Activated CD4-positive, alpha-beta T cell treated with anti-CD3 and anti-CD28 coated beads for 36 hours (primary cell): ENCODE measurements around the gene HELZ2. TPM values are rescaled to one million over a fixed set of nuclear protein-coding genes. Genes with fewer than 3 reads are reported as not detected.
A peak's percentile ranks its signal among the peaks of the same experiment; 100 is the strongest.
"Not testable (repeated sequence)": the region's sequence is repeated elsewhere in the genome, so short reads cannot be mapped to it uniquely, and the experiment has no call there.

Experiments used
- ATAC-seq: fragments of 200-7000 bp; cut with Tn5 transposase; one replicate; pipeline ENCODE4 v1.10.0; 2021; ENCODE audit warnings: mild to moderate bottlenecking, moderate library complexity
- CTCF ChIA-PET: fragments of 350-600 bp; sonication (Branson Sonifier 250); formaldehyde crosslinking; loops from one replicate; lab custom pipeline; 2021; ENCODE audit warnings: antibody characterized with exemption; lab: Charles Lee
- POLR2A ChIA-PET: fragments of 350-600 bp; sonication (Branson Sonifier 250); formaldehyde crosslinking; loops from one replicate; lab custom pipeline; 2021; ENCODE audit warnings: antibody characterized with exemption, inconsistent platforms; lab: Charles Lee
- DNase-seq: peaks from one replicate; pipeline ENCODE4 v3.0.0-alpha.2; 2020
- H3K27ac Mint-ChIP-seq: one replicate; pipeline ENCODE4 v1.8.0; 2021; ENCODE audit warnings: mixed read lengths
- H3K27me3 Mint-ChIP-seq: one replicate; pipeline ENCODE4 v1.8.0; 2021; ENCODE audit warnings: mixed read lengths
- H3K36me3 Mint-ChIP-seq: one replicate; pipeline ENCODE4 v1.8.0; 2021; ENCODE audit warnings: low read depth, mixed read lengths
- H3K4me1 Mint-ChIP-seq: one replicate; pipeline ENCODE4 v1.8.0; 2021; ENCODE audit warnings: mixed read lengths
- H3K4me3 Mint-ChIP-seq: one replicate; pipeline ENCODE4 v1.8.0; 2021; ENCODE audit warnings: mild to moderate bottlenecking, moderate library complexity, mixed read lengths
- H3K9me3 Mint-ChIP-seq: one replicate; pipeline ENCODE4 v1.8.0; 2021; ENCODE audit warnings: low read depth, mixed read lengths
- intact Hi-C, 2 experiments: fragments of 100-400 bp; cut with DNase I in 1 of 2; cut with micrococcal nuclease in 1 of 2; formaldehyde crosslinking; loops; one replicate each; pipeline versions ENCODE4 v1.14.2 to v1.15.1; 2022 to 2024; cut with DNase I, micrococcal nuclease
- total RNA-seq, 2 experiments: library from RNA; stranded (reverse); gene quantifications; one replicate each; pipeline ENCODE4 v1.2.3, GENCODE V29; 2021

The HELZ2 gene
- total RNA-seq, 2 experiments from 2014 or later = 16.1 to 18.7 TPM

- ATAC-seq, H3K27ac Mint-ChIP-seq, intact Hi-C loops, H3K9me3 Mint-ChIP-seq, H3K4me1 Mint-ChIP-seq, H3K4me3 Mint-ChIP-seq, POLR2A ChIA-PET, CTCF ChIA-PET, H3K27me3 Mint-ChIP-seq, H3K36me3 Mint-ChIP-seq: not testable (repeated sequence)
- DNase-seq = peak; percentile 57
These were observed 14.3 kb downstream of the HELZ2 start for GRCh38 chr20:63559485-63560332.

GRCh38 chr20:63558804-63559484 is 15.1 kb downstream of the HELZ2 start:
- H3K27ac Mint-ChIP-seq = no peak overlapping the region
- no peak for ATAC-seq
- POLR2A ChIA-PET = no interaction called here

GRCh38 chr20:63557481-63557891 is 16.6 kb downstream of the HELZ2 start:
- no peak for DNase-seq
- ATAC-seq = no peak
- Mint-ChIP-seq H3K4me1 (peaks cover 8% of the 10 kb centered on the region), H3K27me3 (no peaks in the 10 kb centered on the region), H3K27ac (no peak overlapping the region), H3K4me3 (no peak overlapping the region), H3K9me3 (no peaks in the 10 kb centered on the region), H3K36me3 (peaks cover 3% of the 10 kb centered on the region)
- POLR2A ChIA-PET = no interaction called here
- intact Hi-C loops = no loop called here
- CTCF ChIA-PET = no interaction called here

More at GRCh38 chr20:63558804-63559484, 15.1 kb downstream of the HELZ2 start:
- CTCF ChIA-PET = no interaction called here
- Mint-ChIP-seq H3K36me3 (peaks cover 3% of the 10 kb centered on the region), H3K9me3 (no peaks in the 10 kb centered on the region), H3K27me3 (no peaks in the 10 kb centered on the region), H3K4me3 (no peak overlapping the region), H3K4me1 (no peaks in the 10 kb centered on the region)
- intact Hi-C loops = no loop called here
- DNase-seq = no peak

- no peak overlapping the region for H3K27ac Mint-ChIP-seq
- ChIA-PET CTCF (interaction anchor here (0.5 to 0.7 kb wide), 3 partner anchors 35 to 430 kb away, joined by 3 to 4 read pairs (median 3); partner anchors contain the start of gene TPD52L2), POLR2A (no interaction called here)
- H3K9me3 Mint-ChIP-seq = no peaks in the 10 kb centered on the region
- DNase-seq (no peak), ATAC-seq (no peak)
- H3K36me3 Mint-ChIP-seq = peaks cover 3% of the 10 kb centered on the region
- peaks cover 9% of the 10 kb centered on the region for H3K4me1 Mint-ChIP-seq
- intact Hi-C loops = no loop called here
- H3K4me3 Mint-ChIP-seq = no peak overlapping the region
- H3K27me3 Mint-ChIP-seq = no peaks in the 10 kb centered on the region
These were observed 17.1 kb downstream of the HELZ2 start for GRCh38 chr20:63556873-63557478.

- Mint-ChIP-seq H3K4me3 (no peak overlapping the region), H3K27ac (no peak overlapping the region), H3K9me3 (no peaks in the 10 kb centered on the region), H3K27me3 (no peaks in the 10 kb centered on the region), H3K4me1 (peaks cover 9% of the 10 kb centered on the region), H3K36me3 (peaks cover 3% of the 10 kb centered on the region)
- POLR2A ChIA-PET = no interaction called here
- intact Hi-C loops = no loop called here
- CTCF ChIA-PET = interaction anchor here (1.1 to 2.1 kb wide), 3 partner anchors 12 to 76 kb away, joined by 3 to 9 read pairs (median 6); partner anchors contain the start of gene PTK6
- ATAC-seq (no peak), DNase-seq (no peak)
These were observed 18.2 kb downstream of the HELZ2 start for GRCh38 chr20:63555661-63556381.

GRCh38 chr20:63554361-63555278 is 19.4 kb downstream of the HELZ2 start:
- H3K27ac Mint-ChIP-seq = no peak overlapping the region
- H3K4me3 Mint-ChIP-seq = peak overlapping the region; percentile 36
- DNase-seq (no peak), ATAC-seq (no peak)
- H3K4me1 Mint-ChIP-seq = peaks cover 9% of the 10 kb centered on the region
- H3K36me3 Mint-ChIP-seq = no peaks in the 10 kb centered on the region
- no peaks in the 10 kb centered on the region for H3K9me3 Mint-ChIP-seq
- POLR2A ChIA-PET = no interaction called here
- intact Hi-C loops = no loop called here
- no peaks in the 10 kb centered on the region for H3K27me3 Mint-ChIP-seq
- CTCF ChIA-PET = interaction anchor here (1.1 to 2.1 kb wide), 3 partner anchors 13 to 77 kb away, joined by 3 to 9 read pairs (median 6); partner anchors contain the start of gene PTK6

GRCh38 chr20:63553933-63554290 is 20.1 kb downstream of the HELZ2 start, which contains the start of gene FNDC11:
TSS of gene FNDC11 (plus strand) at chr20:63554159. CDS start at chr20:63555664, 1,505 bp downstream.
- Mint-ChIP-seq H3K36me3 (no peaks in the 10 kb centered on the region), H3K4me3 (peak within 1 kb of the TSS; percentile 36), H3K27ac (peak within 1 kb of the TSS; percentile 45), H3K4me1 (peaks cover 11% of the 10 kb centered on the region), H3K9me3 (no peaks in the 10 kb centered on the region), H3K27me3 (no peaks in the 10 kb centered on the region)
- intact Hi-C loops = loop anchor here (1.0 to 2.0 kb wide), 12 partner anchors 16 to 426 kb away; partner anchors contain the start of genes ARFGAP1 (in 1 of the 2), DNAJC5 (in 1 of the 2), PPDPF (in 1 of the 2) and PTK6 (in 1 of the 2)
- ATAC-seq = peak; percentile 4
- DNase-seq = peak; percentile 62
- CTCF ChIA-PET = interaction anchor here (2.1 kb wide), 1 partner anchor 16 kb away, joined by 9 read pairs; the partner anchor contains the start of gene PTK6
- POLR2A ChIA-PET = no interaction called here

- Mint-ChIP-seq H3K9me3 (no peaks in the 10 kb centered on the region), H3K4me1 (peaks cover 11% of the 10 kb centered on the region), H3K27ac (no peak overlapping the region), H3K36me3 (no peaks in the 10 kb centered on the region), H3K4me3 (no peak overlapping the region), H3K27me3 (no peaks in the 10 kb centered on the region)
- POLR2A ChIA-PET = interaction anchor here (0.7 to 1.1 kb wide), 3 partner anchors 31 to 88 kb away, joined by 5 to 10 read pairs (median 6); no protein-coding TSS in a partner anchor
- ATAC-seq (peak; percentile 88), DNase-seq (peak; percentile 95)
- intact Hi-C loops = loop anchor here (1.0 to 2.0 kb wide), 12 partner anchors 15 to 427 kb away; partner anchors contain the start of genes ARFGAP1 (in 1 of the 2), DNAJC5 (in 1 of the 2), PPDPF (in 1 of the 2) and PTK6 (in 1 of the 2)
- CTCF ChIA-PET = interaction anchor here (0.6 to 1.3 kb wide), 2 partner anchors 15 to 509 kb away, joined by 3 read pairs; no protein-coding TSS in a partner anchor
These were observed 20.6 kb downstream of the HELZ2 start for GRCh38 chr20:63553251-63553932.

GRCh38 chr20:63552481-63553249 is 21.4 kb downstream of the HELZ2 start:
- DNase-seq (peak; percentile 54), ATAC-seq (peak; percentile 19)
- no peaks in the 10 kb centered on the region for H3K27me3 Mint-ChIP-seq
- CTCF ChIA-PET = interaction anchor here (0.6 to 1.3 kb wide), 2 partner anchors 15 to 510 kb away, joined by 3 read pairs; no protein-coding TSS in a partner anchor
- H3K9me3 Mint-ChIP-seq = no peaks in the 10 kb centered on the region
- intact Hi-C loops = loop anchor here (1.0 to 2.0 kb wide), 12 partner anchors 14 to 428 kb away; partner anchors contain the start of genes ARFGAP1 (in 1 of the 2), DNAJC5 (in 1 of the 2), PPDPF (in 1 of the 2) and PTK6 (in 1 of the 2)
- POLR2A ChIA-PET = interaction anchor here (0.7 to 1.1 kb wide), 3 partner anchors 31 to 89 kb away, joined by 5 to 10 read pairs (median 6); no protein-coding TSS in a partner anchor
- H3K27ac Mint-ChIP-seq = peak overlapping the region; percentile 45
- no peaks in the 10 kb centered on the region for H3K36me3 Mint-ChIP-seq
- H3K4me1 Mint-ChIP-seq = peaks cover 11% of the 10 kb centered on the region
- no peak overlapping the region for H3K4me3 Mint-ChIP-seq
